Stimulated activated CD4-positive, alpha-beta T cell treated with anti-CD3 and anti-CD28 coated beads, Interleukin-2, amount 100 ng/mL, for 48 hours (primary cell): ENCODE results near the gene CHIC2.
"Not testable (repeated sequence)": the region's sequence is repeated elsewhere in the genome, so short reads cannot be mapped to it uniquely, and the experiment has no call there.

ENCODE experiments used
- DNase-seq, 2 donors: peaks; one replicate each; pipeline ENCODE4 v3.0.0-alpha.2; 2020

The CHIC2 gene

GRCh38 chr4:54056360-54056759 lies 8.0 kb downstream of the CHIC2 start:
- DNase-seq = no peak

- no peak for DNase-seq
Observed at GRCh38 chr4:54055494-54055893, 8.9 kb downstream of the CHIC2 start.

GRCh38 chr4:54054501-54054900 lies 9.9 kb downstream of the CHIC2 start:
- no peak for DNase-seq

GRCh38 chr4:54053322-54053721 lies 11.1 kb downstream of the CHIC2 start:
- not testable (repeated sequence) for DNase-seq

GRCh38 chr4:54050214-54050904 lies 14.0 kb downstream of the CHIC2 start:
- DNase-seq = no peak

- not testable (repeated sequence) for DNase-seq
Observed at GRCh38 chr4:54043630-54044029, 20.8 kb downstream of the CHIC2 start.

- DNase-seq = no peak
Observed at GRCh38 chr4:54041933-54042332, 22.5 kb downstream of the CHIC2 start.

- no peak for DNase-seq
Observed at GRCh38 chr4:54041100-54041499, 23.3 kb downstream of the CHIC2 start.

GRCh38 chr4:54038056-54038455 lies 26.3 kb downstream of the CHIC2 start:
- no peak for DNase-seq

- no peak for DNase-seq
Observed at GRCh38 chr4:54036184-54036583, 28.2 kb downstream of the CHIC2 start.

- no peak for DNase-seq
Observed at GRCh38 chr4:54032558-54033135, 31.8 kb downstream of the CHIC2 start.

GRCh38 chr4:54027311-54027710 lies 37.1 kb downstream of the CHIC2 start:
- no peak for DNase-seq

GRCh38 chr4:54025582-54025981 lies 38.8 kb downstream of the CHIC2 start:
- no peak for DNase-seq

- DNase-seq = not testable (repeated sequence)
Observed at GRCh38 chr4:54023019-54023418, 41.4 kb downstream of the CHIC2 start.

GRCh38 chr4:54017974-54018373 lies 46.4 kb downstream of the CHIC2 start:
- no peak for DNase-seq

GRCh38 chr4:54017308-54017707 lies 47.1 kb downstream of the CHIC2 start:
- DNase-seq = no peak

- no peak for DNase-seq
Observed at GRCh38 chr4:54016504-54016903, 47.9 kb downstream of the CHIC2 start.

GRCh38 chr4:54015423-54016030 lies 48.9 kb downstream of the CHIC2 start:
- DNase-seq = no peak

GRCh38 chr4:54014666-54015160 lies 49.7 kb downstream of the CHIC2 start:
- DNase-seq = no peak

- no peak for DNase-seq
Observed at GRCh38 chr4:54011201-54011600, 53.2 kb downstream of the CHIC2 start.

- no peak for DNase-seq
Observed at GRCh38 chr4:54006755-54007154, 57.6 kb downstream of the CHIC2 start.

- DNase-seq = no peak
Observed at GRCh38 chr4:54005475-54005874, 58.9 kb downstream of the CHIC2 start.

GRCh38 chr4:54004463-54004862 lies 59.9 kb downstream of the CHIC2 start:
- DNase-seq = no peak

GRCh38 chr4:54001668-54002365 lies 62.6 kb downstream of the CHIC2 start:
- DNase-seq = no peak
